IPS-20b (cell line): ENCODE data around the gene ATP13A4.

Experiments
- H3K27ac ChIP-seq: one replicate; pipeline ENCODE4 v1.5.1; 2013; ENCODE audit warnings: low read length
- H3K27me3 ChIP-seq: 2 replicates; pipeline ENCODE4 v1.6.1; 2013; ENCODE audit warnings: mild to moderate bottlenecking, low read length, inconsistent platforms; ENCODE audit not compliant: insufficient read depth
- H3K36me3 ChIP-seq: 2 replicates; pipeline ENCODE4 v1.6.1; 2013; ENCODE audit warnings: low read depth, mild to moderate bottlenecking, inconsistent platforms, low read length, moderate library complexity; ENCODE audit not compliant: insufficient read depth
- H3K4me1 ChIP-seq: 2 replicates; pipeline ENCODE4 v1.6.1; 2013; ENCODE audit warnings: mild to moderate bottlenecking, control low read depth, inconsistent platforms, low read length, moderate library complexity; ENCODE audit not compliant: insufficient read depth
- H3K4me3 ChIP-seq: 2 replicates; pipeline ENCODE4 v1.5.1; 2013; ENCODE audit warnings: mild to moderate bottlenecking, low read length, inconsistent platforms
- H3K9ac ChIP-seq: 2 replicates; pipeline ENCODE4 v1.6.1; 2013; ENCODE audit warnings: low read depth, mild to moderate bottlenecking, inconsistent platforms, low read length, moderate library complexity
- H3K9me3 ChIP-seq: 2 replicates; pipeline ENCODE4 v1.6.1; 2013; ENCODE audit warnings: mild to moderate bottlenecking, low read depth, low read length, inconsistent platforms; ENCODE audit not compliant: insufficient read depth

Gene ATP13A4

DNA sequence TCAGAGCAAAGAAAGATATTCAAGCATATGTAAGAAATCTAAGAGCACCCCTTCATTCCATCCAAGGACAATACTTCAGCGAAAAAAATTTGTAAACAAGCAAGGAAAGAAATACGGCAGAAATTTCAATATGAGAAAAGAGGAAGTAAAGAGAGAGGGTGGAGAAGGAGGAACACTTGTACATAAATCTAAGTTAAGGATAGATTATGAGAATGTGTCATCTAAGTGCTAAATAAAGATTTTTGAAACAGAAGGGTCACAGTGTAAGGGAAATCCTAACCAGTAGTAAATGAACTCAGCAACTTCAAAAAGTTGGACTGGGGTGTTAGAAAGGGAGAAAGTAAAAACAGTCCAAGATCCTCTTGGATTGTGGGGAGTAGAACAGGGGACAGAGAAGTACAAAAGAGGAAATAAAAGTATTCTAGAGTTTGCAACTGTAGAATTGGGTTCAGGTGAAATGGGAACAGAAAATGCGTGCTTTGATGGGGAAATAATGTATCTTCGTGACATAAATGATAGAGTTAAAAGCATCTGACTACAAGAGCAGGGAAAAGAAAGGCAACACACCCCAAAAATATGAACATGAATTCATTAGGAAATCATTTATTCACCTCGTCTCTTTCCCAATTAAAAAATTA lies 107.6 kb downstream of the ATP13A4 start:
- no peaks in the 10 kb centered on the region for H3K27me3 ChIP-seq

DNA sequence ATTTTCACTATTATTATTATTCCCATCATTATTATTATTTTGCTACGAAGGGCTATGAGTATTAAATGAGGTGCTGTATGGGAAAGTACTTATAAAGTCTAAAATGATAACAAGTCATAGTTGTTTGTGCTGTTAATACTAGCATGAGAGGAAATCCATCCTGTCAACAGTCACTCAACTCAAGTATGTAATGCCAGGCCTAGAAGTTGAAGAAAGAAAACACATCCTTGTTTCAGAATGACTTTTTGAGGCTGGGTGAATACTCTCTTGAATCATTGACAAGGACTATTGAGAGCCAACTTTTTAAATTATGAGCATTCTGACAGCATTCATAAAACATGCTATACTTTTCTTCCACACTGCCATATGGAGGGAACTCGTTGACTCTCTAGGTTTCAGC lies 115.3 kb downstream of the ATP13A4 start:
- Histone ChIP-seq H3K4me3 (no peak overlapping the region), H3K4me1 (no peaks in the 10 kb centered on the region), H3K9ac (no peak overlapping the region), H3K36me3 (no peaks in the 10 kb centered on the region), H3K27ac (no peak overlapping the region), H3K27me3 (no peaks in the 10 kb centered on the region), H3K9me3 (no peaks in the 10 kb centered on the region)

More for the DNA sequence above, 107.6 kb downstream of the ATP13A4 start:
- H3K9ac ChIP-seq: no peak overlapping the region
- no peak overlapping the region for H3K27ac ChIP-seq
- H3K4me1 ChIP-seq: no peaks in the 10 kb centered on the region
- H3K9me3 ChIP-seq: no peaks in the 10 kb centered on the region
- H3K4me3 ChIP-seq: no peak overlapping the region
- H3K36me3 ChIP-seq: no peaks in the 10 kb centered on the region

DNA sequence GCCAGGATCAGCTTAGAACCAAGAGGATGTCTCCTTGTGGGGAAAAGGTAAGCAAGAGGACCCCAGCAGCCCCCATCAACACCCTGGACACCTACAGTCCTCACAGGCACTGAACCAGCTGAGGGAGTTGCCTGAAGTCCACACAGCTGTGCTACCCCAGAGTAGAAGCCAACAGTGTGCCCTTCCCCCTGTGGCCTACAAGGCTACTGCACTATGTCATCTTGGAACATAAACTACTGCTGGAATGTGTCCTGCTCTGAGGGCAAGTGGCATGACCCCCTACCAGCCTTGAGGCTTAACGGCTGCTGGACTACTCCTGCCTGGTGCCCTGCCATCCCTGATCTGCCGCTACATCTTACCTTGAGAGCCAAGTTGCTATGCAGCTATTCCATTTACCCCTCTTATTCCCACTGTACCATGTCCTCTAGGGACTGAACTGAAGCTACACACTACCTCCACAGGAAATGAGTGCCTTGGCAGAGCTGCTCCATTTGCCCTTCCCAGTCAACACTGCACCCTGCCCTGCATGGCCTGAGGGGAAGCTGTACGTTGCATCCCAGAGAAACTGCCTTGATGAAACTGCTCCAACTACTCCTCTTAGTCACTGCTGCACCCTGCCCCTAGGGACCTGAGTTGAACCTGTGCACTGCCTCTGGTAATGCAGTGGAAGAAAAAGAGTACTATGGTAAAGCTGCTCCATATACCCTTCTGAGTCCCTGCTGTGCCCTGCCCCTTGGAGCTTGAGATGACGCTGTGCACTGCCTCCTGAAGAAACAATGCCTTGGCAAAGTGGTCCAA lies 135.9 kb downstream of the ATP13A4 start:
- Histone ChIP-seq H3K4me1 (no peaks in the 10 kb centered on the region), H3K4me3 (no peak overlapping the region), H3K36me3 (no peaks in the 10 kb centered on the region), H3K27ac (no peak overlapping the region), H3K9ac (no peak overlapping the region), H3K27me3 (no peaks in the 10 kb centered on the region), H3K9me3 (peaks cover 22% of the 10 kb centered on the region; the same call in 1 of the 2 replicates)

DNA sequence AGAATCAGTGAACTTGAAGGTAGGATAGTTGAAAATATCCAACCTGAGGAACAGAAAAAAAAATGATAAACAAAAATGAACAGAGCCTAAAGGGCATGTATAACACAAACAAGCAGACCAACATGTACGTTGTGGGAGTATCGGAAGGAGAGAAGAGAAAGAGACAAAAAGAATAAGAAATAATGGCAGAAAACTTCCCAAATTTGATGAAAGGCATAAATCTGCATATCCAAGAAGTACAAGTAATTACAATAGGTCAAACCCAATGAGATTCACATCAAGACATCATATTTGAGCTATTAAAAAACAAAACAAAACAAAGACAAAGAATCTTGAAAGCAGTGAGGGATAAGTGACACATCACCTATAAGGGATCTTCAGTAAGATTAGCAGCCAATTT lies 138.1 kb downstream of the ATP13A4 start:
- Histone ChIP-seq H3K4me1 (no peaks in the 10 kb centered on the region), H3K9me3 (peaks cover 20% of the 10 kb centered on the region; the same call in 1 of the 2 replicates), H3K27ac (no peak overlapping the region), H3K36me3 (no peaks in the 10 kb centered on the region), H3K27me3 (no peaks in the 10 kb centered on the region), H3K4me3 (no peak overlapping the region), H3K9ac (no peak overlapping the region)

DNA sequence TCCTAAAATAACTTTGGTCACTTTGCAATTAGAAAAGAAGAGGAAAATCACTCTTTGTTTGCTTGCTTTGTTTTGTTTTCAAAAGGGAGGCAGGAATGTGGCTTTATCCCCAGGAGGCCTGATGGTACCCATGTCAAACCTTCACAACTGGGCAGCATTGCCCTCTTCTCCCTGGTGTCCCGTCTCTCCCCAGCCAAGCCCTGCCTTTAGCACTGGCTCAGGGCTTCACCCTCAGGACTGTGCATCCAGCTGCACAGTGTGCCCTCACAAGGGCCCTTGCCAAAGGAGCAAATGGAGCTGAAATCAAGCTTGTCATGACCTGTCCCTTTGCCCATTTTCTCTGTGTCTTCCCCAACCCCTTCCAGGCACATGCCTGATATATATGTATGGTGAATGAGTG lies 147.0 kb downstream of the ATP13A4 start:
- H3K4me3 ChIP-seq: peak overlapping the region; percentile 22; the same call in 1 of the 2 replicates
- H3K9me3 ChIP-seq: no peaks in the 10 kb centered on the region
- no peak overlapping the region for H3K9ac ChIP-seq
- H3K27me3 ChIP-seq: no peaks in the 10 kb centered on the region
- no peak overlapping the region for H3K27ac ChIP-seq
- H3K36me3 ChIP-seq: no peaks in the 10 kb centered on the region
- H3K4me1 ChIP-seq: peaks cover 8% of the 10 kb centered on the region; the same call in 1 of the 2 replicates

DNA sequence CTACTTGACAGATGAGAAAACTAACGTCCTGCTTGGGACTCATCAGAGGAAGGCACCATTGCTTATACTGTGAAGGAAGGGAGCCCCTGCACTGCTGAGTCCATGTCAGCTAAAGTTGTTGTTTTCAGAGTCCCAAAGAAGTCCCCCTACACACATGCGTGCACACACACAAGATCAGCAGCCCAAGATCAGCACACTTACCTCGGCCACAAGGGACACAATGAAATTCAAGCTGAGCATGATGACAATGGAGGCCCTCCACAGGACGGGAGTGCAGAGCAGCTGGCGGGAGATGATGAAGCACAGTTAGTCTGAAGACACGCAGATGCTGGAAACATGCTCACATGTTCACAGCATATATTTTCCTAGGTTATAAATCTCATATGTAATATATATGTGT lies 147.6 kb downstream of the ATP13A4 start:
- Histone ChIP-seq H3K36me3 (no peaks in the 10 kb centered on the region), H3K9me3 (no peaks in the 10 kb centered on the region), H3K9ac (no peak overlapping the region), H3K27me3 (no peaks in the 10 kb centered on the region), H3K27ac (no peak overlapping the region), H3K4me1 (peaks cover 8% of the 10 kb centered on the region; the same call in 1 of the 2 replicates), H3K4me3 (no peak overlapping the region)

DNA sequence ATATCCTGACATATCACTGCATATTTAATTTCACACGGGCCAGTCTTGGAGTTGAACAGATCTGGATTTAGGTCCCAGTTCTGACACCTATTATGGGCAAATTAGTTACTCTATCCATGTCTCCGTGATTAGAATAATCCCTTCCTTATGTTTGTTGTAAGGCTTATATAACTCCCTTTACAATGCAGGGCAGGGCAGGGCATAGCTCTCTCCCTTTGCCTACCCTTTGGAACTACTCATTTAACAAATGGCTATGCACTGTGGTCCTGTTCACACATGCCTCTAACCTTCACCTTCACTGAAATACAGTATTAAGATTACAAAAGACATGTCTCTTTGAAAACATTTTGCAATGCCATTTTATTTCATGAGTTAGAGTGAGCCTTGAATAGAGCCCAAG lies 151.4 kb downstream of the ATP13A4 start:
- H3K4me3 ChIP-seq: no peak overlapping the region
- H3K4me1 ChIP-seq: peaks cover 4% of the 10 kb centered on the region; the same call in 1 of the 2 replicates
- H3K9me3 ChIP-seq: no peaks in the 10 kb centered on the region
- H3K9ac ChIP-seq: no peak overlapping the region
- H3K27ac ChIP-seq: no peak overlapping the region
- no peaks in the 10 kb centered on the region for H3K36me3 ChIP-seq
- H3K27me3 ChIP-seq: no peaks in the 10 kb centered on the region

DNA sequence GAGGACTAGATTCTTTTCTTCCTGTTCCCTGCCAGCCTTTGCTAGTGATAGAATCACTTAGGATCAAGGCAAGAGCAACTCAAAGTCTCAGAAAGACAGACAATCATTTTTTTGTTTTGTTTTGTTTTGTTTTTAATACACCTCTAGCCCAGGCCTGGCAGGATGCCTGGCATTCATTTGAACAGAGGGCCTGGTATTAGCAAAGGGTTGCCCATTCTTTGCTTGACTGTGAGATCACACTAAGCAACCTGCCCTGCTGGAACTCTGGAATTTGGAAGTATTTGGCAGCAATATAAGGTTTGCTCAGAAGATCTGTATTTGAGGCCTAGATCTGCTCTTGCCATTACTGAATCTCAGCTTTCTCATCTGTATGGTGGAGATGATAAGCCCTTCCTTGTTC lies 154.4 kb downstream of the ATP13A4 start:
- H3K27me3 ChIP-seq: no peaks in the 10 kb centered on the region
- no peaks in the 10 kb centered on the region for H3K4me1 ChIP-seq
- H3K27ac ChIP-seq: no peak overlapping the region
- no peaks in the 10 kb centered on the region for H3K36me3 ChIP-seq
- no peak overlapping the region for H3K4me3 ChIP-seq
- H3K9me3 ChIP-seq: no peaks in the 10 kb centered on the region
- no peak overlapping the region for H3K9ac ChIP-seq

DNA sequence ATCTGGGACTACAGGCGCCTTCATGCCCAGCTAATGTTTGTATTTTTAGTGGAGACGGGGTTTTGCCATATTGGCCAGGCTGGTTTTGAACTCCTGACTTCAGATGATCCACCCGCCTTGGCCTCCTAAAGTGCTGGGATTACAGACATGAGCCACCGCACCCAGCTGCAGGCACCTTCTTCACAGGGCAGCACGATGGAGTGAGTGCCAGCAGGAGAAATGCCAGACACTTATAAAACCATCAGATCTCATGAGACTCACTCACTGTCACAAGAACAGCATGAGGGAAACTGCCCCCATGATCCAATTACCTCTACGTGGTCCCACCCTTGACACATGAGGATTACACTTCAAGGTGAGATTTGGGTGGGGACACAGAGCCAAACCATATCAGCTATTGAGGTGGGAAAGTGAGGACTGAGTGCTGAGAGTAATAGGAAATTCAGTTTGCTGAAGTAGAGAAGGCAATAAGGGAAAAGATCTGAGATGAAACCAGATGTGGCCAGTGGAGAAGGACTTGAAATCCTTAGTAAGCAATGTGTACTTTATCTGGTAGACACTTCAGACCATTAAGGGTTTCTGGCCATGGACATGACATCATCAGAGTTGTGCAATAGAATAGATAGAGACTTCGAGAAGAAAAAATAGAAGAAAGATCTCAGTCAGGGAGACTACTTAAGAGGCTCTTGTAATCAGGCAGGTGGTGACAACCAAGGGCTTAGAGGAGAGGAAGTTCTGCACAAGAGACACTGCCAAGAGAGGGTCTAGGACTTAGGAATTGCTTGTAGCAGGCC lies 158.0 kb downstream of the ATP13A4 start:
- Histone ChIP-seq H3K27ac (no peak overlapping the region), H3K9ac (no peak overlapping the region), H3K9me3 (no peaks in the 10 kb centered on the region), H3K4me1 (no peaks in the 10 kb centered on the region), H3K27me3 (no peaks in the 10 kb centered on the region), H3K4me3 (no peak overlapping the region), H3K36me3 (no peaks in the 10 kb centered on the region)

DNA sequence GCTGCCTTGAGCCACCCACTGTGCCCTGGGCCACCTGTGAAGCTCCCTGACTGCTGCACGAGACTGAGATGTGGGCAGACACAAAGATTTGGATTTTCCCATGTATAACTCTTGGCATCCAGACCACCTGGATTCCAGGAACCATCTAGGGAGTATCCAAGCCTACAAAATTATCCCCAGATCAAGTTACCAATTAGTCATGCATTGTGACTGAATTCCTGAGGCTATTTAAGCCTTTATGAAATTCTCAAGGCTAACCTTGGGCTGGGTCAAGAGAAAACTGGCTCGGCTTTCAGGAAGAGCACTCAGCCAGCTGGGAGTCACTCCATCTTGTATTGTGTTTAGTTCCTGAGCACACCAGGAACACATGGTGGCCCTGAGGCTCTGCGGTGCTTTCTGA lies 162.8 kb downstream of the ATP13A4 start:
- Histone ChIP-seq H3K27ac (no peak overlapping the region), H3K9me3 (no peaks in the 10 kb centered on the region), H3K36me3 (no peaks in the 10 kb centered on the region), H3K9ac (no peak overlapping the region), H3K4me3 (no peak overlapping the region), H3K27me3 (no peaks in the 10 kb centered on the region), H3K4me1 (peaks cover 15% of the 10 kb centered on the region; the same call in 1 of the 2 replicates)

DNA sequence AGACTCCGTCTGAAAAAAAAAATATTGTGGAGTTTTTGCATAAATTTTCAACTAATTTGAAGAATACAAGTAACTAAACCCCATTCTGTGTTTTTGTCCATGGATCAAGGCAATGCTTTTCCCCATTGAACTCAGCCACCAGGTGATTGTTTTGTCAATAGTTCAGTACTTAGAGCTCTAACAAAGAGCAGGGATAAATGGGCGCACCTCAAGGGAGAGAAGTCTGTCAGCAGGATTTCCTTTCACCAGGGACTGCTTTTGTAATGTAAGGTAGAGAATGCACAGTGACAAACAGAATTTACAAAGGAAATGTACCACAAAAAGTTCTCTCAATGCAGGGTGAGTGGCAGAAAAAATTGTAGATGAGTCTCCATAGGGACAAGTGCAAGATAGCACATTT lies 165.4 kb downstream of the ATP13A4 start:
- Histone ChIP-seq H3K9ac (no peak overlapping the region), H3K27me3 (no peaks in the 10 kb centered on the region), H3K27ac (no peak overlapping the region), H3K9me3 (no peaks in the 10 kb centered on the region), H3K4me3 (peak overlapping the region; percentile 33; the same call in 1 of the 2 replicates), H3K4me1 (peaks cover 15% of the 10 kb centered on the region; the same call in 1 of the 2 replicates), H3K36me3 (no peaks in the 10 kb centered on the region)
